HTERT RPE-1 (cell line): Measurements from ENCODE around the gene DTX1.

Experiments
- in situ Hi-C: fragments of 300-500 bp; cut with MboI; formaldehyde crosslinking; loops from 4 replicates; pipeline ENCODE4 v1.14.3; 2020; ENCODE audit warnings: low sequenced_read_pairs

DTX1 gene

GRCh38 chr12:113056631-113057488, at the start of gene DTX1:
Gene DTX1 (plus strand): TSS chr12:113056730. CDS start chr12:113058193, 1,463 bp downstream.
- in situ Hi-C loops, result no loop called here

GRCh38 chr12:113007166-113007565, 49.4 kb upstream of the DTX1 start:
- in situ Hi-C loops, result no loop called here

GRCh38 chr12:113010701-113011100, 45.8 kb upstream of the DTX1 start:
- in situ Hi-C loops, result no loop called here

- in situ Hi-C loops, result no loop called here
Observed at GRCh38 chr12:113014565-113014964, 42.0 kb upstream of the DTX1 start.

- in situ Hi-C loops, result no loop called here
Observed at GRCh38 chr12:113016796-113017195, 39.7 kb upstream of the DTX1 start.

- in situ Hi-C loops, result no loop called here
Observed at GRCh38 chr12:113019025-113019424, 37.5 kb upstream of the DTX1 start.

GRCh38 chr12:113021500-113021899, 35.0 kb upstream of the DTX1 start:
- in situ Hi-C loops, result no loop called here

- in situ Hi-C loops, result no loop called here
Observed at GRCh38 chr12:113022563-113023297, 33.8 kb upstream of the DTX1 start.

GRCh38 chr12:113027726-113028125, 28.8 kb upstream of the DTX1 start:
- in situ Hi-C loops, result no loop called here

- in situ Hi-C loops, result no loop called here
Observed at GRCh38 chr12:113030875-113031525, 25.5 kb upstream of the DTX1 start.

- in situ Hi-C loops, result no loop called here
Observed at GRCh38 chr12:113039911-113040445, 16.6 kb upstream of the DTX1 start.

GRCh38 chr12:113040722-113041171, 15.8 kb upstream of the DTX1 start:
- in situ Hi-C loops, result no loop called here

GRCh38 chr12:113041560-113041959, 15.0 kb upstream of the DTX1 start:
- in situ Hi-C loops, result no loop called here

GRCh38 chr12:113043240-113043639, 13.3 kb upstream of the DTX1 start:
- in situ Hi-C loops, result no loop called here

GRCh38 chr12:113044516-113044915, 12.0 kb upstream of the DTX1 start:
- in situ Hi-C loops, result no loop called here

GRCh38 chr12:113048716-113049127, 7.8 kb upstream of the DTX1 start:
- in situ Hi-C loops, result no loop called here

GRCh38 chr12:113049976-113050742, 6.4 kb upstream of the DTX1 start:
- in situ Hi-C loops, result no loop called here

GRCh38 chr12:113050795-113051194, 5.7 kb upstream of the DTX1 start:
- in situ Hi-C loops, result no loop called here

GRCh38 chr12:113051759-113052158, 4.8 kb upstream of the DTX1 start:
- in situ Hi-C loops, result no loop called here

GRCh38 chr12:113052326-113052725, 4.2 kb upstream of the DTX1 start:
- in situ Hi-C loops, result no loop called here
